Body of pancreas (tissue), 4 donors: ENCODE data around the gene PRSS12.

Source experiments
- CTCF ChIP-seq, 7 experiments: fragments of 450-650 bp in 4 of 7; fragments of 200-600 bp in 3 of 7; sonication (generic) in 3 of 7; IDR thresholded peaks; one replicate each; pipeline ENCODE4 v1.5.1; 2016 to 2019; ENCODE audit warnings: antibody characterized with exemption in 7 of 7
- POLR2A ChIP-seq, 3 donors: fragments of 450-650 bp; IDR thresholded peaks; one replicate each; pipeline ENCODE4 v1.6.1; 2016; ENCODE audit warnings: antibody characterized with exemption in 3 of 3, mild to moderate bottlenecking in 2 of 3

GRCh38 chr4:118357601-118358000 lies 4.8 kb upstream of the PRSS12 start:
- TF ChIP-seq POLR2A (IDR thresholded peaks at IDR 0.05), result no peak
- no peak for TF ChIP-seq CTCF (IDR thresholded peaks at IDR 0.05)
